Central memory CD8-positive, alpha-beta T cell (primary cell): ENCODE data around the gene LRRC26.

Experiments used
- ATAC-seq: fragments of 150-1000 bp; cut with Tn5 transposase; replicated peaks from 2 replicates; pipeline ENCODE4 v1.10.0; 2022; ENCODE audit warnings: mild to moderate bottlenecking, moderate FRiP score, moderate number of reproducible peaks; ENCODE audit not compliant: poor library complexity, severe bottlenecking; ENCODE audit errors: extremely low read depth
- DNase-seq, 2 donors: peaks; one replicate each; pipeline ENCODE4 v3.0.0; 2021; ENCODE audit warnings: low spot score in 2 of 2
- H3K27ac Mint-ChIP-seq: one replicate; pipeline ENCODE4 v1.8.0; 2022; ENCODE audit warnings: low read depth, mild to moderate bottlenecking, moderate library complexity, mixed read lengths
- H3K27me3 Mint-ChIP-seq: one replicate; pipeline ENCODE4 v1.8.0; 2022; ENCODE audit warnings: mixed read lengths
- H3K36me3 Mint-ChIP-seq: one replicate; pipeline ENCODE4 v1.8.0; 2022; ENCODE audit warnings: mild to moderate bottlenecking, moderate library complexity, mixed read lengths; ENCODE audit not compliant: insufficient read depth
- H3K4me1 Mint-ChIP-seq: one replicate; pipeline ENCODE4 v1.8.0; 2022; ENCODE audit warnings: mixed read lengths
- H3K4me3 Mint-ChIP-seq: one replicate; pipeline ENCODE4 v1.8.0; 2022; ENCODE audit warnings: mild to moderate bottlenecking, moderate library complexity, mixed read lengths
- H3K9me3 Mint-ChIP-seq: one replicate; pipeline ENCODE4 v1.8.0; 2022; ENCODE audit warnings: mixed read lengths

LRRC26 gene

GRCh38 chr9:137165250-137165836 lies 4.5 kb downstream of the LRRC26 start:
- no peak overlapping the region for H3K4me3 Mint-ChIP-seq
- peaks cover 10% of the 10 kb centered on the region for H3K36me3 Mint-ChIP-seq
- peaks cover 33% of the 10 kb centered on the region for H3K27me3 Mint-ChIP-seq
- H3K4me1 Mint-ChIP-seq, result peaks cover 3% of the 10 kb centered on the region
- no peaks in the 10 kb centered on the region for H3K9me3 Mint-ChIP-seq
- DNase-seq (no peak), ATAC-seq (no peak)
- H3K27ac Mint-ChIP-seq, result no peak overlapping the region

DNA sequence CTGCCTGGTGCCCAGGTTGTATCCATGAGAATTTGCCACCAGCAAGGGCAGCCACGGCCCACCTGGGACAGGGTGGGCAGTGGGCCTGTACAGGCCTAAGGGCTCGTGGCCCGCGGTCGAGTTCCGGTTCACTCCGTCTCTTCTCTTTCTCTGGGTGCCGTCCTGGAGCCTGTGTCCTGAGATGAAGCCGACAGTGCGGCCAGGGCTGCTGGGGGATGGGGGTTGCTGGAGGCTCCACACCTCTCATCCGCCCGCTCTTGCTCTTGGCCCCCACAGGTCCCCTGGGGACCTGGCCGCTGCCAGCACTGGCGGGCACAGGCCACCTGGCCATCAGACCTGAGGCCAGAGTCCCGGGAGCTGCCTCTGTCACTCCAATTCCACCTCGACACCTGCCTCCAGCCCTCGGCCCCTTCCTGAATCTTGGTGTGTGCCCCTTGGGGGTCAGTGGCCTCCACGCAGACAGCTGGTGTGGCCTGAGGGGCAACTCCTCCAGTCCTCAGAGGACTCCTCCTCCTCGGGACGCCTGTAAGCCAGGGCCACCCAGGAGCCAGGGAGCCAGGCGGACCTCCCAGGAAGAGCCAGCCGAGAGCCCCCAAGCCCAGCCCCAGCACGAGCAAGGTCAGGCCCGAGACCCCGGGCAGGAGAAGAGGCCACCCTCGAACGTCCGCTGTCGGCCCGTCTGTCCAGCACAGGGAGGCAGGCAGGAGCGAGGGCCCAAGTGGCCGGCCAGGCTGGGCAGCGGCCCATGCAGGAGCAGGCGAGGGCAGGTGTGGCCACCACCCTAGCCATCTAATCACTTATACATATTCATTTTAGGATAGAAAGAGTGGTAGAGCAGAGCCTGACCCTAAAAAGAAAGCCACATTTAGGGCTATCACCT lies 5.2 kb downstream of the LRRC26 start:
- peaks cover 35% of the 10 kb centered on the region for H3K27me3 Mint-ChIP-seq
- H3K4me1 Mint-ChIP-seq, result peaks cover 3% of the 10 kb centered on the region
- H3K9me3 Mint-ChIP-seq, result no peaks in the 10 kb centered on the region
- peaks cover 8% of the 10 kb centered on the region for H3K36me3 Mint-ChIP-seq
- H3K27ac Mint-ChIP-seq, result no peak overlapping the region
- no peak for DNase-seq
- no peak for ATAC-seq
- no peak overlapping the region for H3K4me3 Mint-ChIP-seq

GRCh38 chr9:137163805-137164204 lies 6.0 kb downstream of the LRRC26 start:
- no peak for ATAC-seq
- Mint-ChIP-seq H3K27ac (no peak overlapping the region), H3K4me1 (peaks cover 8% of the 10 kb centered on the region), H3K9me3 (no peaks in the 10 kb centered on the region), H3K4me3 (no peak overlapping the region), H3K27me3 (peaks cover 43% of the 10 kb centered on the region), H3K36me3 (peaks cover 8% of the 10 kb centered on the region)
- DNase-seq, result no peak

DNA sequence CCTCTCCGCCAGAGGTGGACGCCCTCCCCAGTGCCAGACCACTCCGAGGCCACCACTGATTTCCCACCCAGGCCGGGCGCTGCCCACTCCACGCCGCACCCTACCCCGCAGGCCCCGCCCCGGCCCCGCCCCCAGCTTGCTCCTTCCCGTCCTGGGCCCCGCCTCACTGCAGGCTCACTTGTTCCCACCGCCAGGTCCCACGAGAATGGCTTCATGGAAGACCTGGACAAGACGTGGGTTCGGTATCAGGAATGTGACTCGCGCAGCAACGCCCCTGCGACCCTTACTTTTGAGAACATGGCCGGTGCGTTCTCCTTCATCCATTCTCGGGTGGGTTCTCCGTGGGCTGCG lies 6.5 kb downstream of the LRRC26 start:
- no peak overlapping the region for H3K27ac Mint-ChIP-seq
- H3K4me3 Mint-ChIP-seq, result no peak overlapping the region

GRCh38 chr9:137162505-137163364 lies 7.1 kb downstream of the LRRC26 start:
- Mint-ChIP-seq H3K27me3 (peaks cover 54% of the 10 kb centered on the region), H3K4me1 (peaks cover 15% of the 10 kb centered on the region), H3K4me3 (no peak overlapping the region), H3K36me3 (peaks cover 8% of the 10 kb centered on the region), H3K27ac (no peak overlapping the region), H3K9me3 (no peaks in the 10 kb centered on the region)
- ATAC-seq (no peak), DNase-seq (no peak)

More for the DNA sequence above, 6.5 kb downstream of the LRRC26 start:
- Mint-ChIP-seq H3K27me3 (peaks cover 48% of the 10 kb centered on the region), H3K4me1 (peaks cover 9% of the 10 kb centered on the region), H3K36me3 (peaks cover 8% of the 10 kb centered on the region), H3K9me3 (no peaks in the 10 kb centered on the region)
- ATAC-seq, result no peak
- no peak for DNase-seq

- Mint-ChIP-seq H3K9me3 (no peaks in the 10 kb centered on the region), H3K27me3 (peaks cover 58% of the 10 kb centered on the region), H3K4me3 (no peak overlapping the region), H3K27ac (no peak overlapping the region), H3K36me3 (peaks cover 8% of the 10 kb centered on the region), H3K4me1 (peaks cover 15% of the 10 kb centered on the region)
- no peak for ATAC-seq
- no peak for DNase-seq
These were observed 8.0 kb downstream of the LRRC26 start for GRCh38 chr9:137161558-137162486.

GRCh38 chr9:137160716-137161557 lies 8.9 kb downstream of the LRRC26 start:
- Mint-ChIP-seq H3K27ac (no peak overlapping the region), H3K4me1 (peaks cover 15% of the 10 kb centered on the region), H3K4me3 (no peak overlapping the region), H3K36me3 (peaks cover 6% of the 10 kb centered on the region), H3K9me3 (no peaks in the 10 kb centered on the region), H3K27me3 (peaks cover 49% of the 10 kb centered on the region)
- no peak for DNase-seq
- no peak for ATAC-seq

- Mint-ChIP-seq H3K9me3 (no peaks in the 10 kb centered on the region), H3K27ac (no peak overlapping the region), H3K36me3 (peaks cover 6% of the 10 kb centered on the region), H3K4me1 (peaks cover 15% of the 10 kb centered on the region), H3K27me3 (peaks cover 40% of the 10 kb centered on the region), H3K4me3 (no peak overlapping the region)
- no peak for DNase-seq
- ATAC-seq, result no peak
These were observed 9.8 kb downstream of the LRRC26 start for GRCh38 chr9:137160054-137160425.

DNA sequence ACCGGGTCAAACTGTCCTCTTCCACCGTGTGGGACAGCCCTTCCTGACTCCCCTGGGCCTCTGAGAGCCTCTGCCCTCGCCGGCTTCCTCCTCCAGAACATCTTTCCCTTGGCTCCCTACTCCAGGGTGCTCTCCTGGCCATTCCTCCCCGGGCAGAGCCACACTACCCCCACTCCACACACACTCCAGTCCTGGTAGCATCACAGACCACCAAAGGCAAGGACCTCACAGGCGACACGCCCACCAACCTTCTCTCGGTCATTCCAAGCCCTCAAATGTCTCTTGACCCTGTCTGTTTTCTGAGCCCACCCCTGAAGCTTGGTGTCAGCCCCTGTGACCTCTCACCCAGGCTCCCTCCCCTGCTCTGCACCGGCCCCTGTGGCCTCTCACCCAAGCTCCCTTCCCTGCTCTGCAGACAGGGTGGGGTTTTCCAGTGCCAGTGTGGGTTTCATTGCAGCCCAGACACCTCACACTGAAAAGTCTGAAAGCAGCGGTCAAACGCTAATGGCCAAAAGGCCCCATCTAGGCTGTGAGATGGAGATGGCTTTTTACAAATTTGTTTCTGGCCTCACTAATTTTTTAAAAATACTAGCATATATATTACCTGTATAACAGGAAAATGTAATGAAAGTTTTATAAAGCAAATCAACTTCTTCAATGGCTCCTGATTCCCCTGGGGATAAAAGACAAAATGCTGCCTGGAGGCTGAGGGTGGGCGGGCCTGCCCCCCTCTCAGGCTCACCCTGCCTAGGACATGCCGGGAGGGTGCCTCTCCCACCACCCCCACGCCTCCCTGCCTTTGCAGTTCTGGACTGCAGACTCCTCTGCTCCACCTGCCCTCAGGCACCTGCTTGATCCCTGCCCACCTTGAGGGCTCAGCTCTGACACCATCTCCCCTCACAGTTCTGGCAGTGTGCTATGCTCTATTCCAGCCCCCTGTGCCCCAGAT lies 10.5 kb downstream of the LRRC26 start:
- Mint-ChIP-seq H3K36me3 (peaks cover 6% of the 10 kb centered on the region), H3K9me3 (no peaks in the 10 kb centered on the region), H3K27me3 (peaks cover 34% of the 10 kb centered on the region), H3K27ac (no peak overlapping the region), H3K4me1 (peaks cover 15% of the 10 kb centered on the region), H3K4me3 (peak overlapping the region; percentile 45)
- DNase-seq (no peak), ATAC-seq (no peak)

GRCh38 chr9:137158625-137159024 lies 11.2 kb downstream of the LRRC26 start:
- H3K36me3 Mint-ChIP-seq, result peaks cover 6% of the 10 kb centered on the region
- peaks cover 31% of the 10 kb centered on the region for H3K27me3 Mint-ChIP-seq
- no peak overlapping the region for H3K27ac Mint-ChIP-seq
- no peaks in the 10 kb centered on the region for H3K9me3 Mint-ChIP-seq
- H3K4me3 Mint-ChIP-seq, result no peak overlapping the region
- ATAC-seq (no peak), DNase-seq (no peak)
- peaks cover 15% of the 10 kb centered on the region for H3K4me1 Mint-ChIP-seq
